GM12864 (cell line): ENCODE measurements around the gene LDLRAD3.

ENCODE experiments used
- DNase-seq: peaks from one replicate; pipeline ENCODE4 v3.0.0-alpha.2; 2011; ENCODE audit warnings: low read depth
- H3K4me3 ChIP-seq: 2 replicates; pipeline ENCODE4 v1.5.1; 2011; ENCODE audit warnings: mild to moderate bottlenecking, low read depth, low read length, control low read depth
- CTCF ChIP-seq: IDR thresholded peaks from 2 replicates; pipeline ENCODE4 v1.5.1; 2011; ENCODE audit warnings: low read depth, mild to moderate bottlenecking, moderate library complexity, low read length, control low read depth, inconsistent platforms; ENCODE audit errors: missing control alignments

The LDLRAD3 gene

GRCh38 chr11:36266767-36267166 lies 322.9 kb downstream of the LDLRAD3 start:
- DNase-seq, result no peak
- no peak overlapping the region for H3K4me3 ChIP-seq
- no peak for TF ChIP-seq CTCF

- no peak for TF ChIP-seq CTCF
- DNase-seq, result no peak
- H3K4me3 ChIP-seq, result no peak overlapping the region
These were observed 324.6 kb downstream of the LDLRAD3 start for GRCh38 chr11:36268337-36268985.

DNA sequence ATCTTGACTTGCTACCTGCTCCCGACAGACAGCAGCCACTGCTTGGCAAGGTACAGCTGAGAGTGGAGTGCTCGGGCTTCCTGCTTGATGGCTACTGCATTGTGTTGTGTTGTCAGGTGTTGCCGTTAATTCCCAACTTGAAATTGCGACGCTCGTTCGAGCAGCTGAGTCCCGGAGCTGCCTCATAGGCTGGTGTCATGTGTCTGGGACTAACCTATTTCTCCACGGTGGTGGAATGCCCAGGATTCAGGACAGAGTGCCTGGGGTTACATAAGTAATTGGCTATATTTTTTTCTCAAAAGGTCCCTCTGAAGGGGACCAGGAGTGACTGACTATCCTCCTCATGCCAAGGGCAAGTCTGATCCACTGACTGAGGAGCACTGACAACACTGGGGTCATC lies 326.8 kb downstream of the LDLRAD3 start:
- TF ChIP-seq CTCF, result no peak
- DNase-seq, result no peak
- no peak overlapping the region for H3K4me3 ChIP-seq

DNA sequence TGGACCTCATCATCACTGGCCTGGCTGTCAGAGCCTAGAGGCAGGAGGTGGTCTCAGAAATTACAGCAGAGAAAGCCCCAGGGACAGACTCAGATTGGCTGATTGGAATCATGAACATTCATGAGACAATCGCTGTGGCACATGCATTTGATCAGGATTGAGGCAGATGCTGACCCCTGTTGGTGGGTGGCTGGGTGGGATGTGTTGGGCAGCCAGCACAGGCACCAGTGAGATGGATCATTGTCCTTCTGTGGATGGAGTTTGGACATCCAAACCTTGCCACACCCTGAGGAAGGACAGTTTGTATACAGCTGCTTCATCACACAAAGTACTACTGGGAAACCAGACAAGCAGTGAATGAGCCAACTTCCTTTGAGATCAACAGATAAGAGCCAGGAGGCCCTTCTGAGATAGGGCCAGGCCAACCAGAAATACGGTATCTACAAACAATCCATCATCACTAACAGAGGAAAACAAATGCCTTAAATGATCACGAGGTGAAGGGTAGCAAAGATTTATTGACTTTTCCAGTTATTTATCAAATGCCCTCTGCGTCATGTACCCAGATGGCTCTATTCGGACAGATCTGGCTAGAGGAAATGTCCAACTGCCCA lies 328.0 kb downstream of the LDLRAD3 start:
- H3K4me3 ChIP-seq, result no peak overlapping the region
- no peak for DNase-seq
- TF ChIP-seq CTCF, result no peak

DNA sequence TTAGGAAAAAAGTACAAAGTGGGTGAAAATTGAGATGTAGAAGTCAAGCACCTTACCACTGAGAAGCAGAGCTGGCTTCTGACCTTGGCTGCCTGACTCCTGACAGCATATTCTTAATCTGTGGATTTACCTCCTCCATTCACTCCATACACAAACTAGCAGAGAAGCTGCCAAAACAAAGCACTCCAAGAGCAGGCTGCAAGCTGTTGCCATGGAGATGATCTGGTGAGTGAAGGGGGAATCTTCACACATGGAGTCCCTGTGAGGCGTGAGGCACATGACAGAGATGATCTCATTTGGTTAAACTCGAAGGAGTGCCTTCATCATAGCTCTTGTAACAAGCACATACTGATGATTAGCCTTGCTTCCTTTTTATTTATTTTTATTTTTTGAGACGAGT lies 329.2 kb downstream of the LDLRAD3 start:
- no peak overlapping the region for H3K4me3 ChIP-seq
- no peak for TF ChIP-seq CTCF
- DNase-seq, result no peak

- DNase-seq, result no peak
- no peak for TF ChIP-seq CTCF
These were observed 330.6 kb downstream of the LDLRAD3 start for GRCh38 chr11:36274414-36274813.

More at GRCh38 chr11:36274414-36274813, 330.6 kb downstream of the LDLRAD3 start:
- no peak overlapping the region for H3K4me3 ChIP-seq
